WTC11 (cell line): Measurements from ENCODE around the gene MAPK11.

Experiments
- KAT7 ChIP-seq: sonication (generic); formaldehyde crosslinking; IDR thresholded peaks from 2 replicates; pipeline ENCODE4 v1.8.1; 2023; ENCODE audit warnings: missing genetic modification reagents, mild to moderate bottlenecking, borderline replicate concordance
- MYBL2 ChIP-seq: sonication (generic); formaldehyde crosslinking; IDR thresholded peaks from 2 replicates; pipeline ENCODE4 v1.8.1; 2023; ENCODE audit warnings: mild to moderate bottlenecking, moderate library complexity, missing genetic modification reagents
- SMAD4 ChIP-seq: sonication (generic); formaldehyde crosslinking; IDR thresholded peaks from 2 replicates; pipeline ENCODE4 v1.8.0; 2022; ENCODE audit warnings: mild to moderate bottlenecking, missing genetic modification reagents
- TF ChIP-seq, protein P1 (sequence below): fragments of 200-600 bp; IDR thresholded peaks from 2 replicates; pipeline ENCODE4 v1.8.0; 2022; ENCODE audit warnings: antibody characterized with exemption

DNA sequence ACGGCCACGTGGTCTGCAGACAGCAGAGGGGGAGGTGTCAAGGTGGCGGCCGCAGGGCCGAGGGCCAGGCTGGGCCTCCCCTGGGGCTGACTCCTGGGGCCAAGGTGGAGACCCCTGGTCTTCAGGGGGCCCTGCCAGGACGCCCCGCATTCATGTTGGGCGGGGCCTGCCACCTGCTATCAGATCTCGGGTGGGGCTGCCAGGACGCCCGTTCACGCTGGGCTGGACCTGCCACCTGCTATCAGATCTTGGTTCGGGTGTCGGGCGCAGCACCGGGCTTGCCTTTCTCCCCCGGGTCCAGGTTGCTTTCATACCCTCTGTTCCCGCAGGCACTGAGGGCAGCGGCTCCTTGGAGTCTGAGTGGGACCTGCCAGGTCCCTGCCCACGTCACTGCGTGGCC is 16.1 kb upstream of the MAPK11 start:
- TF ChIP-seq SMAD4 (CRISPR knock-in tag) (no peak), KAT7 (CRISPR knock-in tag) (no peak), MYBL2 (CRISPR knock-in tag) (no peak)
- TF ChIP-seq, protein P1, sequence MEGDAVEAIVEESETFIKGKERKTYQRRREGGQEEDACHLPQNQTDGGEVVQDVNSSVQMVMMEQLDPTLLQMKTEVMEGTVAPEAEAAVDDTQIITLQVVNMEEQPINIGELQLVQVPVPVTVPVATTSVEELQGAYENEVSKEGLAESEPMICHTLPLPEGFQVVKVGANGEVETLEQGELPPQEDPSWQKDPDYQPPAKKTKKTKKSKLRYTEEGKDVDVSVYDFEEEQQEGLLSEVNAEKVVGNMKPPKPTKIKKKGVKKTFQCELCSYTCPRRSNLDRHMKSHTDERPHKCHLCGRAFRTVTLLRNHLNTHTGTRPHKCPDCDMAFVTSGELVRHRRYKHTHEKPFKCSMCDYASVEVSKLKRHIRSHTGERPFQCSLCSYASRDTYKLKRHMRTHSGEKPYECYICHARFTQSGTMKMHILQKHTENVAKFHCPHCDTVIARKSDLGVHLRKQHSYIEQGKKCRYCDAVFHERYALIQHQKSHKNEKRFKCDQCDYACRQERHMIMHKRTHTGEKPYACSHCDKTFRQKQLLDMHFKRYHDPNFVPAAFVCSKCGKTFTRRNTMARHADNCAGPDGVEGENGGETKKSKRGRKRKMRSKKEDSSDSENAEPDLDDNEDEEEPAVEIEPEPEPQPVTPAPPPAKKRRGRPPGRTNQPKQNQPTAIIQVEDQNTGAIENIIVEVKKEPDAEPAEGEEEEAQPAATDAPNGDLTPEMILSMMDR: no peak
